CD4-positive, alpha-beta T cell treated with Interleukin-6 for 4 hours (primary cell): ENCODE measurements around the gene PRPF8.

Experiments
- DNase-seq: peaks from one replicate; pipeline ENCODE4 v3.0.0-alpha.2; 2020; ENCODE audit warnings: mixed read lengths

The PRPF8 gene

GRCh38 chr17:1643999-1644492 is 40.6 kb downstream of the PRPF8 start:
- DNase-seq: no peak

- peak; percentile 66 for DNase-seq
Measured at GRCh38 chr17:1643293-1643998, 41.2 kb downstream of the PRPF8 start.

GRCh38 chr17:1641065-1641403 is 43.6 kb downstream of the PRPF8 start:
- no peak for DNase-seq

- no peak for DNase-seq
Measured at GRCh38 chr17:1640329-1641064, 44.2 kb downstream of the PRPF8 start.

- DNase-seq: no peak
Measured at GRCh38 chr17:1639549-1640180, 45.0 kb downstream of the PRPF8 start.

GRCh38 chr17:1638624-1639300 is 45.9 kb downstream of the PRPF8 start:
- no peak for DNase-seq

- DNase-seq: no peak
Measured at GRCh38 chr17:1638171-1638590, 46.5 kb downstream of the PRPF8 start.

GRCh38 chr17:1636732-1637285 is 47.9 kb downstream of the PRPF8 start:
- no peak for DNase-seq

GRCh38 chr17:1635675-1636465 is 48.8 kb downstream of the PRPF8 start:
- no peak for DNase-seq

- DNase-seq: no peak
Measured at GRCh38 chr17:1634841-1635650, 49.6 kb downstream of the PRPF8 start.

- no peak for DNase-seq
Measured at GRCh38 chr17:1630662-1631061, 54.0 kb downstream of the PRPF8 start.

GRCh38 chr17:1629504-1630310 is 55.0 kb downstream of the PRPF8 start:
- DNase-seq: peak; percentile 72

GRCh38 chr17:1628856-1629503 is 55.7 kb downstream of the PRPF8 start:
- DNase-seq: peak; percentile 91

GRCh38 chr17:1627982-1628855 is 56.4 kb downstream of the PRPF8 start, which contains the start of gene SLC43A2:
TSS of gene SLC43A2 (minus strand) at chr17:1628834. CDS start at chr17:1627874, 960 bp downstream.
- peak; percentile 77 for DNase-seq

GRCh38 chr17:1627182-1627981 is 57.3 kb downstream of the PRPF8 start:
- DNase-seq: no peak

- no peak for DNase-seq
Measured at GRCh38 chr17:1626333-1626732, 58.3 kb downstream of the PRPF8 start.

- DNase-seq: no peak
Measured at GRCh38 chr17:1625581-1625980, 59.1 kb downstream of the PRPF8 start.

GRCh38 chr17:1625053-1625452 is 59.6 kb downstream of the PRPF8 start:
- no peak for DNase-seq
